Cortex of kidney (tissue), 1 donor: ENCODE results near the gene GPS1.

Experiments used
- DNase-seq: peaks from one replicate; lab custom pipeline; 2025; lab: John Stamatoyannopoulos, UW

GPS1 gene

DNA sequence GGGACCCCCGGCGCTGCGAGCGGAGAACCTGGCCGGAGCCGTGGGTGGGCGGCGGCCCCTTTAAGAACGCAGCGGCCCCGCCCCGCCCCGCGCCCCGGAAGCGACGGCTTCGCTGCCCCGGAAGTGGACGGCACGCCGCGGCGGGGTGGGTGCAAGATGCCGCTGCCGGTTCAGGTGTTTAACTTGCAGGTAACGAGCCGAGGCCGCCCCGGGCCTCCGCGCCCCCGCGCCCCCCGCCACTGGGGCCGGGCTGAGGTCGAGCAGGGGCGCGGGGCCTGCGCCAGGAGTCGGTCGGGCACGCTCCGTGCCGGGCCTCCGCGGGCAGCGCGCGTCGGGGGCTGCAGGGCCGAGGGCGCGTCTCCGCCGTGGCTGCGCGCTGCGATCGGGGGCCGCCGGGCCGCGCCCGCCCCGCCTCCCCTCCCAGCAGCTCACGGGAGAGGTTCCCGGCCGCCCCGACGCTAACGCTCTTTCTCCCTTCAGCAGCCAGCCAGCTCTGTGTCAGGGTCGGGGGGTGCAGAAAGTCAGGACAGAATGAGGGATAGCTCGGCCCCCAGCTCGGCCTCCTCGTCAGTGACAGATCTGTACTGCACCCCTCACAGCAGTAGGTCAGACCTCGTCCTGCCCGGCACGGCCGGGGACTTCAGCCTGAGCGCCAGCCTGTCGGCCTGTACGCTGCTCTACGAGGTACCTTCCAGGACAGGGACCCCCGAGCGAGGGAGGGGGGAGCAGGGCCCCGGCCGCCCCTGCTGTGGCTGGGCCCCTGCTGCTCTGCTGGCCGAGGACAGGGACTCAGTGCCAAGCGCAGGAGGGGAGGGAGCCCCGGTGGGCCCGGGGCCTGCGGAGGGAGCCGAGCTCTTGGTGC is at the start of gene GPS1, which contains the start of gene RFNG:
Gene GPS1 (plus strand): TSS at position 123 of the 862 bp plus-strand sequence. CDS start 34 bp downstream, at position 157.
Gene RFNG (minus strand): TSS at position 36 of the 862 bp plus-strand sequence. CDS start 45 bp downstream, outside the sequence.
- DNase-seq, result no peak

DNA sequence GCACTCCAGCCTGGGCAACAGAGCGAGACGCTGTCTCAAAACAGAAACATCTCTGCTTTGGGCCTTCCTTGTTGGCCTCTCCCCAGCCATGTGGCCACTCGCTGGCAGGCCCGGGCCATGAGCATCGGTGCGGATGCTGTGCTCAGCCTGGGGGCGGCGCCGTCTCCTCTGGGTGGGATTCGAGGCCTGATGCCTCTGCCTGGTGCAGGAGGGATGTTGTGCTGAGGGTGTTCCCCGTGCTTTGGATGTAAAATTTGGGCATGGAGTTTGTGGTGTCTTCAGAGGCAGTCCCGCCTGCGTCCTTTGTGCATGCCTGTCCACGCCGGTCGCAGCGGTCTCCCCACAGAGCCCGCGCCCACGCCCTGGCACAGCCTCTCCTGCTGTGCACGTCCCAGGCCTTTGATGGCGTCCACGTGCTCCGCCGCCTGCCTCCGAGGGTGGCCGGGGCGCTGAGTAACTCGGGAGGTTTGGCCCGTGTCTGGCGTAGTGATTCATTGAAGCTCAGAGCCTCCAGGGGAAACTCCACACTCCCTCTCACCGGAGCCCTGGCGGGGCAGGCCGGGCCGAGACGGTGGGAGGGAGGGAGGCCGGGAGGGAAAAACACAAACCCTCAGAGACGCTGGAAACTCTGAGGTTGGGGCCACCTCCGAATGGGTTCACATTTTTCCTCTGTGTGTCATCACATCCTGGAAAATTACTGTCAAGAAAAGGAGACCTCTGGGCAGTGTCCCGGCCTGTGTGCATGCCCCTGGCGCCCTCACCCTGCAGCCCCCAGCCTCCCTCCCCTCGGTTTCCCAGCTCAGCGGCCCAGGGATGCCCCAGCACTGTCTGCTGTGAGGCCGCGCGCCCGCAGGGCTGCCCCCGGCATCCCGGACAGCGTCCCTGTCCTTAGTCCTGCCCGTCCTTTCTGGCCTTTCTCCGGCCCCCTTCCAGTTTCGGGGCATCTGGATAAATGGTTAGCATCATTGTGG is 48.0 kb upstream of the GPS1 start:
- DNase-seq, result no peak

DNA sequence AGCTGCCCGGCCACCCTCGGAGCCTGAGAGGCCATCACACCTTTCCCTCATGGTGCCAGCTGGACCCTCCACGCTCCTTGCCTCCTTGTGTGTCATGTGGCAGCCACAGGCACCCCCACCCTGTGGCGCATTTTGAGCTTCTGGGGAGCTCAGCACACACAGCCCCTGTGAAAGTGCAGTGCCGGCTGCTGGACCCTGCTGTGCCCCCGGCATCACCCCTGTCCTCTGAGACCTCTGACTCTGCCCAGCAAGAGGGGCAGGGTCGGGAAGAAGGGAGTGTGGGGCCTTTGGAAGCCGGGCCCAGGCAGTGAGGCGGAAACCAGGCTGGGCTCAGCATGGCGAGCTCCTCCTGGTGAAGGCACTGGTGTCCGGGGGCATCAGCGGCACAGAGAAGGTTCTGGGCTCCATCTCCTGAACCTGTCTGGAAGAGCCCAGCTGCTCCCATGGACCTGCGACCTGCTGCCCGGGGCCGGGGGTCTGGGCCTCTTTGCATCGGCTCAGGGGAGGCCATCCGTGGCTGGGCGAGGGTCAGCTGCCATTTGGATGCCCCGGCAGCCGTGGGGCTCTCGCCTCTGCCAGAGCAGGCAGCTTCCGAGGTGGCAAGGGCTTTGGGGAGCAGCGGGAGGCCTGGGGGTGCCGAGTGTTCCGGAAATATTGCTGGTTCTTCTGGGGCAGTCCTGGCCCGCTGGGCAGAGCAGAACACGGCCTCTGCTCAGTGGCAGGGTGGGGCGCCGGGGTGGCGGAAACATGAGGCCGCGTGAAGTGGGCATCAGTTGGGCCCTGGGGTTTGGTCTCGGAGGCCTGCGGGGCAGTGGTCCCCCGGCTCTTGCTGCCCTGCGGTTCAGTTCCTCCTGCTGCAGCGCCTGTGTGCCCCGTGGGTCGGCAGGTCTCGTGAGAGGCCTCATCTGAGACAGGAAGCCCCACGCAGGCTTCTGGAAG is 46.9 kb upstream of the GPS1 start:
- DNase-seq, result no peak

DNA sequence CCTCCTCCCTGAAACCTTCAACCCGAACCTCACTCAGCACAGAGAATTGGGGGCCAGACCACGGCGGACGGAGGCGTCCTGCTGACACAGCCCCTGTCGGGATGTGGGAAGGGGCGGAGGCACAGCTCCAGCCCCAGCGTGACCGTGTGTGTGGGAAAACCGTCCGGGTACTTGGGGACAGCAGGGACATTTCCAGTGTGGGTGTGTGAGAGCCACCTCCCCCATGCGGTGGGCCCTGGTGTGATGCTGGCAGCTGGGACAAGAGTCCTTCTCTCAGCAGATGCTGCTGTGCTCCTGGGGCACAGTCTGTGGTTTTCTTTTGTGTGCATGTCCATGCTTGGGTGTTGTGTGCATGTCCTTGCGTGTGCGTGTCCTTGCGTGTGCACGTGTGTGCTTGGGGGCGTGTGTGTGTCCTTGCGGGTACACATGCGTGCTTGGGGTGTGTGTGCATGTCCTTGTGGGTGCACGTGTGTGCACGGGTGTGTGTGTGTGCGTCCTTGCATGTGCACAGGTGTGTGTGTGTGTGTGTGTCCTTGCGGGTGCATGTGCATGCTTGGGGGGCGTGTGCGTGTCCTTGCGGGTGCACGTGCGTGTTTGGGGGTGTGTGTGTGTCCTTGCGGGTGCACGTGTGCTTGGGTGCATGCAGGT is 45.9 kb upstream of the GPS1 start:
- no peak for DNase-seq

DNA sequence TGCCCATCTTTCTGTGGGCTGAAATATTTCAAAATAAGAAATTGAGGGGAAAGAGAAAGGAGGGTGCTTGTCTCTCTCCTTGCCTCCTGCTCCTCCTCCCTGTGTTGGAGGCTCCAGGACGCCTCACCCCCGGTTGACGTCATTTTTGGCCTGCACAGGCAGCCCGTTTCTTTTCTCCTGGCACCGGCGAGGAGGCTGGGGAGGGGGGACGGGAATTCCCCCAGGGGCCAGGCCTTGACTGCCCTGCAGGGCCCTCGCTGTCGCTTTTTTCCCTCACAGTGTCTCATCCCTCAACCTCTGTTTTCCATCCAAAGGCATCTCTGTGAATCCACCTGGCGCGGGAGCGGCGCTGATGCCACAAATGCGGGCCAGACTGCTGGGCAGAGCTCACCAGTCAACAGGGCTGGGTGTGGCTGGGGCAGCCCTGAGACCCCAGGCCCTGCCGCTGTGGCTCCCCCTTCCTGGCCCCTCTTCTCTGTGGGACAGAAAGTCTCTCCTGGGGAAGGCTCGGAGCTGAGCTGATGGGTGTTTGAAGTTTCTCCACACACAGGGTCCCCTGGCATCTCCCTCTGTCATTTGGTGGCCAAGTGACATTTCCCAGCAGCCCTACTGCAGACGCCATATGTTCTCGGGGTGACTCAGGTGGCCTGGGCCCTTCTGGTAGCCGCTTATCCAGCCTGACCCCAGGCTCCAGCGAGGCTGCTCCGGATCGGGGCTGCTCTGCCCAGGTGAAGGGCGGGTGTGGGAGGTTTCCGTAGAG is 45.0 kb upstream of the GPS1 start:
- DNase-seq, result no peak

DNA sequence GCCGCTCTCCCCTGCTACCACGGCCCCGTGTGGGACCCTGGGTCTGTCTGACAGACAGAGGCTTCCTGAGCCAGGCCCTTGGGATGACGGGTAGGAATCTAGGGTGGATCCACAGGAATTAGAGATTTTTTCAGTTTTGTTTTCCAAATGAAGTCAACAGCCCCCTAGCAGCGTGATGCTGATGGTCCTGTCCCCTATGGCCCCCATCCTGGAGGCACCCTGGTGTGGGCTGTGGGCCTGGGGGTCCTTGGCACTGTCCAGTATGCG is 44.5 kb upstream of the GPS1 start:
- no peak for DNase-seq

DNA sequence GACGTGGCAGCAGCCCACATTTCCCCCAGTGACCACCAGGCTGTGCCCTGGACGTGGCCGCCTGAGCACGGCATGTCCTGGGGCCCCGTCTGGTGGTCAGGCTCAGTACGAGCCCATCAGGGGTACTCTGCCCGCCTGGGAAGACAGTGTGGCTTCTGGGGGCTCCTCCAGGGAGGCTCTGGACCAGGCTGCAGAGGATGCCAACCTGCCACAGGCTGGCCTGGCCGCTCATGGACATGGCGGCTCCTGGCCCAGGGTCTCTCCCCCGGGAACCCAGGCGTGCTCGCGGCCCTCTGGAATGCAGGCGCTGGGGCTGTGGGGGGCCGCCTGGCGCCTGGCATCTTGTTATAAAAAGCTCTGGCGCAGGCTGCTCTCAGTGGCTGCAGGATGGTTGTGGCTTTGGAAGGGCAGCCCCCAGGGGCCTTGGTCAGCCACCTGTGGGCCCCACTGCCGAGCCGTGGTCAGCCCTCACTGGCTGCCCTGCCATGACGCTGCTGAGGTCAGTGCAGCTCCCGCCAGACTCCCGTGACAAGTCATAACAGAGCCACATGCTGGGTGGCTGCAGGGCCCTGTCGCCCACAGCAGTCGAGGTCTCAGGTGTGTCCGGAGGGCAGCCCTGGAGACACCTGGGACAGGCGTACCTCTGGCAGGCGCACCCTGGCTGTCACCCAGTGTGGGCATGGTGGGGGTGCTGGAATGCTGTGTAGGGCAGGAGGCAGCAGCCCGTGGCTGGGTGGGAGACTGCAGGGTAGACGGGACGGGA is 44.0 kb upstream of the GPS1 start:
- DNase-seq, result no peak

DNA sequence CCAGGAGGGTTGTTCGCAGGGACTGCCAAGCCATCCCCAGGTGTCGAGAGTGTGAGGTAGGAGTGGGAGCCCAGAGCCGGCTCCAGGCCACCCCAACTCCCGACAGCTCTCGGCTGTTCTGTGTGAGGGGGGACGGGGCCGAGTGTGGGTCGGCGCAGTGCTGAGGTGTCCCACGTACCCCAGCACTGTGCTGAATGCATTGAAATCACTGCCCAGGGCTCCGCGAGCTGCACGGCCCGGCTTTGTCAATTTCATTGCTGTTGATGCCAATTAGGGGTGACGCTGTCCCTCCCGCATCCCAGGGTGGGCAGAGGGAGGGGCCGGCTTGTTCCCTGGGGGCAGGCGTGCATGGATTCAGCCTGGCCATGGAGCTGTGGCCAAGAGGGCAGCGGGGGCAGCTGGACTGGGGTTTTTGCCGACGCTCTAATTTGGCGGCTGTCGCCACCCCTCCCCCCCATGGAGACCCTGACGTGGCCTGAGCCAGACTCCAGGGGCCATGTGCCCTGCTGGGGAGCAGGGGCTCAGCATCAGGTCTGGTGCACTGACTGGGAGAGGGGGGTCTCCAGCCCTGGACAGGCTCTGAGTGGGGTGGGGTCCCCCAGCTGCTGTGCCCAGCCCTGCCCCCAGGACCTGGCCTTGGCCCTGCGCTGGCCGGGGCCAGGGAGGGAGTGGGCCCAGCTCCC is 43.3 kb upstream of the GPS1 start:
- no peak for DNase-seq

DNA sequence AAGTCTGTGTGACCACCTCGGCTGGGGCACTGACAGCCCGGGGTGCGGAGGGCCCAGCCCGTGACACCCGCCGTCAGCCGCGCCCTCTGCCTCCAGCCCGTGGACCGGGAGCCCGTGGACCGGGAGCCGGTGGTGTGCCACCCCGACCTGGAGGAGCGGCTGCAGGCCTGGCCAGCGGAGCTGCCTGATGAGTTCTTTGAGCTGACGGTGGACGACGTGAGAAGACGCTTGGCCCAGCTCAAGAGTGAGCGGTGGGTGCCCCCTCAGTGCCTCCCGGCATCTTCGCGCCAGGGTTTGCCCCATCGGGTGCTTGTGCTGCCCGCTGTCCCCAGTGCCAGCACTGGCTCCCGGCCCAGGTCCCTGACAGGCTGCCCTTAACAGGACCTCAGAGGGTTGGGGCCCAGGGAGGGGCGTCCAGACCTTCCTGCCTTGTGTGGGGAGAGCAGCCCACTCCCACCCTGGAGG is 42.7 kb upstream of the GPS1 start:
- no peak for DNase-seq

DNA sequence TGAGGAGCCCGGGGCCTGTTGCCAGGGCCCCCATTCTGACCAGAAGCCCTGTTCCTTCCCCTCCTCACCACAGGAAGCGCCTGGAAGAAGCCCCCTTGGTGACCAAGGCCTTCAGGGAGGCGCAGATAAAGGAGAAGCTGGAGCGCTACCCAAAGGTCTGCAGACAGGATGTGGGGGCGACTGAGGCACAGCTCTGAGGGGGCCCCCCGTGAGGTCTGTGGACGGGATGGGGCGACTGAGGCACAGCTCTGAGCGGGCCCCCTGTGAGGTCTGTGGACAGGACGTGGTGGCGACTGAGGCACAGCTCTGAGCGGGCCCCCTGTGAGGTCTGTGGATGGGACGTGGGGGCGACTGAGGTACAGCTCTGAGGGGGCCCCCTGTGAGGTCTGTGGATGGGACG is 42.3 kb upstream of the GPS1 start:
- no peak for DNase-seq

DNA sequence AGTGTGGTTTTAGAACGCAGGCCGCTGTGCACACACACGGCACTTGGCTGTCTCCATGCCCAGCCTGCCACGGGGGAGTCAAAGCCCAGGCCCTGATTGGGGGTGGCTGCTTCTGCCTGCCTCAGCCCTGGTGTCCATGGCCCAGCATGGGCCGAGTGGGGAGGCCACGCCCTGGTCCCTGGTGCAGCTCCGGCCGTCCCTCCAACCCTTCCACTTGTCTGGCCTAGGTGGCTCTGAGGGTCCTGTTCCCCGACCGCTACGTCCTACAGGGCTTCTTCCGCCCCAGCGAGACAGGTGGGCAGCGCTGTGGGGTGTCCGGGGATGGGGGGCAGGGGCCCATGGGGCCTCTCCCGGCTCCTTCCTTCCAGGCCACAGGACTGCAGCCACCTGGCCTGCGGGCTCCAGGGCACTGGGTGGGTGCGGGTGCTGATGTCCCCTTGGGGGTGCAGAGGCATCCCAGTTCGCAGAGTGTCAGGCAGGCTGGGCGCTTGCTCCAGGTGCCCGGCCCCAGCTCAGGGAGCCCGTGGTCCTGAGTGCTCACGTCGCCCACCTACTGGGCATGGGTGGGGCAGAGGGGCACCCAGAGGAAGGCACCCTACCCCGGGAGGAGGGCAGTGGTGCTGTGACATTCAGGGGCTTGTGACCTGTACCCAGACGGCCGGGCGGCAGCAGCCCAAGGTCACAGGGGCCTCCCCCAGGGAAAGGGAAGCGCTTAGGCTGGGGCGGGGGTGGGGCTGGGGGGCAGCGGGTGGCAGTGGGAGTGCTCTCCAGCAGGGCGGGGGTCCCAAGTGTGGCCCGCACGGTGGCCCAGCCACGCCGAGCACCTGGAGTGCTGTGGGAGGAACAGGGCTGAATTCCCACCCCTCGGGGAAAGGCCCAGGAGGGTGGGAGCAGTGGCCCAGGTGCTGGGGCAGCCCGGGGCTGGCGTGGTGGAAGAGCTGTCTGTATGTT is 40.8 kb upstream of the GPS1 start:
- no peak for DNase-seq

DNA sequence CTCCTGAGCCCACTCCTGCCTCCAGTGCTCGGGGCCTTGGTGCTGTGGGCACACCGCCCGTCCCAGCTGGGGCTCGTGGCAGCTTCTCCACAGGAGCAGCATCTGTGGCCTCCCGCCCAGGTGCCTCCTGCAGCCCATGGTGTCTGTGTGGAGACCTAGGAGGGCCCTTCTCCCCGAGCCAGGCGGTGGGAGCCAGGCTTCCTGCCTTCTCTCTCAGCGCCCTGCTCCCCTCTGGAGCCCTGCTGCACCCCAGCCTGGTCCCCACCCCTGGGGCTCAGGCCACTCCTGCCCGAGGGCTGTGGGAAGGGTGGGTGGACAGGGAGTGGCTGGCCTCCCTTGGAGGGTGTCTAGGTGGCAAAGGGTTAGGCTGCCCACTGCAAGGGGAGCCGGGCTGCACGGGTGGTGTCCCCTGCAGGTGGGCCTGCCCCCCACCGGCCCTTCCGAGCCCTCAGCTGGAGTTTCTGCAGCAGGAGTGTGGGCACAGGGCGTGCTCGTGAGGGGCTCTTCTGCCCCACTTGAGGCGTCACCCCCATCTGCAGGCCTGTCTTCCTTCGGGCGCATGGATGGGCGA is 40.0 kb upstream of the GPS1 start:
- no peak for DNase-seq

DNA sequence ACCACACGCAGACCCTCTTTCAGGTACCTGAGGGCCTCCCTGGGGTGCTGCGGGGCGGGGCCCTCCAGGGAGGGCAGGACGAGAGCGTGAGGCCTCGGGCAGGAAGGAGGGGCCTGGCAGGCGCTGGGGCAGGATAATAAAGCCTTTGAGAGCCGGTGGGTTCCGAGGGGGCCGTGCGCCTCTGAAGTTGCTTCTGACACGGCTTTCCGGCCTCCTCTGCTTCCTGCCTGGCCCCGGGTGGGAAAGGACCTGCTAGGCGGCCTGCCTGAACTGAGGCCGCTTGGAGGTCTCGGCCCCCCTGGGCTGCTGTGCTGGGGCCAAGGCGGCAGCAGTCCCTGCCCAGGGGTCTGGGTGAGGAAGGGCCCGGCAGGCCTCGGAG is 39.4 kb upstream of the GPS1 start:
- DNase-seq, result no peak

DNA sequence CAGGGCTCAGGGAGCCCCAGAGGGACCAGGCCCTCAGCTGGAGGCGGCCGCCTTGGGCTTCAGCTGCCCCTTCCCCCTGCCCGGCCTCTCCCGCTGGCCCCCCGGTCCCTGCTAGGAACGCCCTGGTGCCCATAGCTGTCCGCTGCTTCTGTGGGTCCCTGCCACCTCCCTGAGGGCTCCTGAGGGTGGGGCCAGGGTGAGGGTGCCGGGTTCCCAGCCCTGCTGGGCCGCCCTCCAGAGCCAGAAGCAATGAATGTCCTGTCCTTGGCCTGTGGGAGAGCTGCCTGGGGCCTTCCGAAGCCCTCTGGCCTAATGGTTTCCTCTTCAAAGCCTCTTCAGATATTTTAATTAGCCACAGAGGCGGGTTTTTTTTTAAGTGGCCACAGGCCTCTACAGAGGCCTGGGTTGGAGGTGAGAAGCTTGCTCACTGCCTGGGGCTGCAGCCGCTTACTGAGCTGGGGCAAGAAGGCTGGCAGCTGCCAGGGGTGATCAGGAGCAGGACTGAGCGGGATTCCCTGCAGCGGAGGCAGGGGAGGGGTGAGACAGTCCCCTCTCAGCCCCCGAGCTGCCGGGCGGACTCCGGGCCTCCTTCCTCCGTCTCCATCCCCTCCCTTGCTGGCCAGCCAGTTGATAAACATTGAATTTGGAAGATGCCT is 38.9 kb upstream of the GPS1 start:
- DNase-seq, result no peak

DNA sequence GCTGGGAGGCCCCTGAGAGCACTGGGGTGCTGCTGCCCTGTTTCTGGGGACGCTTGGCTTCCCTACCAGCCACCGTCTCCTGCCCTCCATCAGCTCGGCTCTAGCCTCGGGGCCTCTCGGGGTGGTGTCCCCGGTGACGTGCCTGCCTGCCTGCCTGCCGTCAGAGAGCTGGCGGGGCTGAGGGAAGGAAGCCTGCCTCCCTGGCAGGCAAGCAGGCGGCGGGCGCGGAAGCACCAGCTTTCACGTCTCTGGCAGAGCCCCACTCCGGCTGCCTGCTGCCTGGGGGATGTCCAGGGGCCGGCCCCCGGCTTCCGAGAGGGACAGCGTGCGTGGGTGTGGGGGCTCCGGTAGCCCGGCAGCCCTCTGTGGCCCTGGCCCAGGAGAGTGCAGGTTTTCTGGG is 38.4 kb upstream of the GPS1 start:
- no peak for DNase-seq

DNA sequence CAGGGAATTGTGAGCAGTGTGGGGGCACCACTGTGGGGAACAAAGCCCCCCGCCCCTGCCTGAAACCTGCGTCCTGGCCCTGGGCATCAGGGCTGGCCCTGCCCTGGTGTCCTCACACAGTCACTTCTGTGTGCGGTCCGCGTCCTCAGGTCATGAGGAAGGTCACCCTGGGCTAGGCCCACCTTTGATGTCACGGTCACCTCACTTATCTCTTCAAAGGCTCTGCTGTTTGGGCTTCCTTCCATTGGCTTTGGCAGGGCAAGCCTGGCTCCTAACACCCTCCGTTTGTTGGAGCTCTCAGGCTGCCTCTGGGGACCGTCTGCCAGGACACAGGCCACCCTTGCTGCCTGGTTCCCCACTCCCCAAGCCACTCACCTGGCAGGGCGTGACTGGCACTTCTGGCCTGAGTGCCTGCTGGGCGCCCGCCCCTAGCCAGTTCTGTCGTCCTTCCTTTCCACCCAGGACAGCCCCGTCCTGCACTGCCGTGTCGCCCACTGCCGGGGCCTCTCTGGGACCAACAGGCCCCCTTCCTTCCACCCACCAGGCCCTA is 37.9 kb upstream of the GPS1 start:
- DNase-seq, result no peak

DNA sequence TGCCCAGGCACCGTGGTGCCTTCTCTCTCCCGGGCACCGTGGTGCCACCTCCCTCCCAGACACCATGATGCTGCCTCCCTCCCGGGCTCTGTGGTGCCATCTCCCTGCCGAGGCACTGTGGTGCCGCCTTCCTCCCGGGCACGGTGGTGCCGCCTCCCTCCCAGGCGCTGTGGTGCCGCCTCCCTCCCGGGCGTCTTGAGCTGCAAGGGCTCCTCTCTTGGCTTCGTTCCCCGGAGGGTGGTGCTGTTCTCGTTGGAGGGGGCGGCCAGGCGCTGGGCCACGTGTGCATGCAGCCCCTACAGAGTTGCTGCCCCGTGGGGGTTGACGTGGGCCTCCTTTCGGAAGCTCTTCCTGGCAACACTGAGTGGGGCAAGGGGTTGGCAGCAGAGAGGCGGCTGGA is 37.3 kb upstream of the GPS1 start:
- no peak for DNase-seq
